Measurements from ENCODE around the gene CALML5. TPM values are rescaled to one million over a fixed set of nuclear protein-coding genes. Genes with fewer than 3 reads are reported as not detected.

Gene CALML5
- total RNA-seq, 1 donor from 2014 or later = not detected

- no peak for TF ChIP-seq CTCF (IDR thresholded peaks at IDR 0.05; ENCODE audit: borderline replicate concordance)
- peaks cover 7% of the 10 kb centered on the region for H3K9me3 ChIP-seq (replicated peaks)
- no peak overlapping the region for H3K4me3 ChIP-seq
- no peaks in the 10 kb centered on the region for H3K27me3 ChIP-seq (ENCODE audit: low read depth)
- DNase-seq = no peak
- H3K27ac ChIP-seq (replicated peaks) = no peak overlapping the region
- H3K36me3 ChIP-seq = no peaks in the 10 kb centered on the region
- H3K4me1 ChIP-seq = no peaks in the 10 kb centered on the region
- intact Hi-C loops (cut with micrococcal nuclease) = no loop called here
These were observed 19.7 kb upstream of the CALML5 start for GRCh38 chr10:5519054-5519453.

GRCh38 chr10:5518143-5518542 is 18.8 kb upstream of the CALML5 start:
- DNase-seq = no peak
- Histone ChIP-seq H3K27me3 (ENCODE audit: low read depth) (peaks cover 4% of the 10 kb centered on the region), H3K4me3 (no peak overlapping the region), H3K9me3 (replicated peaks) (peaks cover 7% of the 10 kb centered on the region), H3K36me3 (no peaks in the 10 kb centered on the region), H3K4me1 (no peaks in the 10 kb centered on the region), H3K27ac (replicated peaks) (no peak overlapping the region)
- intact Hi-C loops (cut with micrococcal nuclease) = no loop called here
- TF ChIP-seq CTCF (IDR thresholded peaks at IDR 0.05; ENCODE audit: borderline replicate concordance) = no peak

DNA sequence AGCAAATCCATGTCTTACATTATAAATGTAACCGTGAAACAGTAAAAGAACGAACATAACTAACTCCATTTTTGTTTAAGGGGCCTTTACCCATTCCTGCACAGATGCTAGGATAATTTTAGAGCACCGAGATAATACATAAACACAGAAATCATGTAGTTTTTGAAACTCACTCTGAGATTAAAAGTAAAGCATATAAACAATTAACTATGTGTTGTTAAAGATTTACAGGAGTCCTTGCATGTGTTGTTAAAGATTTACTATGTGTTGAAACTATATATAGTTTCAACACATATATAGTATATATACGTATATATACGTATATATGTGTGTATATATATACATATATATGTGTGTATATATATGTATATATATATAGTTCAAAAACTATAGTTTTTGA is 18.2 kb upstream of the CALML5 start:
- TF ChIP-seq CTCF (IDR thresholded peaks at IDR 0.05; ENCODE audit: borderline replicate concordance) = no peak
- intact Hi-C loops (cut with micrococcal nuclease) = no loop called here
- no peak for DNase-seq
- peaks cover 7% of the 10 kb centered on the region for H3K9me3 ChIP-seq (replicated peaks)
- peaks cover 5% of the 10 kb centered on the region for H3K27me3 ChIP-seq (ENCODE audit: low read depth)
- H3K4me1 ChIP-seq = no peaks in the 10 kb centered on the region
- H3K36me3 ChIP-seq = no peaks in the 10 kb centered on the region
- no peak overlapping the region for H3K4me3 ChIP-seq
- H3K27ac ChIP-seq (replicated peaks) = no peak overlapping the region

- no peak for DNase-seq
- intact Hi-C loops (cut with micrococcal nuclease) = no loop called here
- peaks cover 5% of the 10 kb centered on the region for H3K27me3 ChIP-seq (ENCODE audit: low read depth)
- no peaks in the 10 kb centered on the region for H3K4me1 ChIP-seq
- H3K9me3 ChIP-seq (replicated peaks) = peaks cover 7% of the 10 kb centered on the region
- no peaks in the 10 kb centered on the region for H3K36me3 ChIP-seq
- H3K27ac ChIP-seq (replicated peaks) = no peak overlapping the region
- no peak overlapping the region for H3K4me3 ChIP-seq
- no peak for TF ChIP-seq CTCF (IDR thresholded peaks at IDR 0.05; ENCODE audit: borderline replicate concordance)
These were observed 16.8 kb upstream of the CALML5 start for GRCh38 chr10:5515948-5516761.

DNA sequence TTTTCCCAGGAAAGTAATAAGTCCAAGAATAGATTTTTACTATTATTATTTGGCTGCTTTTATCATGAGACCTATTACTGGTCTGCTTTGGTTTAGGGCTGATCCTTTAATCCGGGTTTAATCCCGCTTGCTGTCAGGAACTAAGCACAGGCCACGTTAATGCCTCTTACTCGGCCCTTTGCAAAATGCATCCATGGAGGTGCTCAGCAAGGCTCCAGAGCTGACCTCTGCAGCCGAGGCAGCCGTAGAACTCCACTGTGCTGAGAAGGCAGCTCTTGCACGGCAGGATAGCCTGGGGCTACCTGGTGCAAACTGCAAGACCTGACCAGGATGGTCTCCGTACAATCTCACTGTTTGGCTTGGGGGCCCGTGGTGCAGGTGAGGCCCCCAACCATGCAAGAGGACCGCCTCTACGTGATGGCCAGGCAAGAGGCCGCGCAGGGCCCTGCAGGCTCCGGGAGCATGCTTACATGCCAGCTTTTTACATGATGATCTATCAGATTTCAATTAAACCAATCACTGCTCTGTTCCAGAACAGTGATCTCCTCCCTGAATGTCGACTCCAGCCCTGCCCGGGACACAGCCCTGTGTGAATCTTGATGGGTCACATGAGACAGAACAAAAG is 15.0 kb upstream of the CALML5 start:
- Histone ChIP-seq H3K4me1 (no peaks in the 10 kb centered on the region), H3K36me3 (no peaks in the 10 kb centered on the region), H3K27ac (replicated peaks) (no peak overlapping the region), H3K27me3 (ENCODE audit: low read depth) (peaks cover 5% of the 10 kb centered on the region), H3K9me3 (replicated peaks) (peaks cover 7% of the 10 kb centered on the region), H3K4me3 (no peak overlapping the region)
- no peak for TF ChIP-seq CTCF (IDR thresholded peaks at IDR 0.05; ENCODE audit: borderline replicate concordance)
- intact Hi-C loops (cut with micrococcal nuclease) = no loop called here
- DNase-seq = no peak

All from left ventricle myocardium inferior (tissue), 1 donor.